Activated CD4-positive, alpha-beta T cell treated with anti-CD3 and anti-CD28 coated beads, Interleukin-2, amount 10 ng/mL, durations not matched to agents 24 days and 14 days (primary cell): ENCODE measurements around the gene PTPRA. TPM values are rescaled to one million over a fixed set of nuclear protein-coding genes. Genes with fewer than 3 reads are reported as not detected.
"Not testable (repeated sequence)": the region's sequence is repeated elsewhere in the genome, so short reads cannot be mapped to it uniquely, and the experiment has no call there.

Source experiments
- DNase-seq: peaks from one replicate; pipeline ENCODE4 v3.0.0; 2022
- H3K27ac Mint-ChIP-seq: one replicate; pipeline ENCODE4 v1.8.0; 2022; ENCODE audit warnings: mild to moderate bottlenecking, mixed read lengths
- H3K27me3 Mint-ChIP-seq: one replicate; pipeline ENCODE4 v1.8.0; 2022; ENCODE audit warnings: mixed read lengths
- H3K36me3 Mint-ChIP-seq: one replicate; pipeline ENCODE4 v1.8.0; 2022; ENCODE audit warnings: low read depth, mild to moderate bottlenecking, mixed read lengths
- H3K4me1 Mint-ChIP-seq: one replicate; pipeline ENCODE4 v1.8.0; 2021; ENCODE audit warnings: mixed read lengths
- H3K4me3 Mint-ChIP-seq: one replicate; pipeline ENCODE4 v1.8.0; 2022; ENCODE audit warnings: mild to moderate bottlenecking, moderate library complexity, mixed read lengths
- H3K9me3 Mint-ChIP-seq: one replicate; pipeline ENCODE4 v1.8.0; 2021; ENCODE audit warnings: mixed read lengths
- intact Hi-C: fragments of 100-400 bp; cut with micrococcal nuclease; formaldehyde crosslinking; loops from one replicate; pipeline ENCODE4 v1.15.1; 2023
- total RNA-seq: library from RNA; stranded (reverse); gene quantifications from 2 replicates; pipeline ENCODE4 v1.2.3, GENCODE V29; 2022

Gene PTPRA
- total RNA-seq, 1 donor from 2014 or later = 71.5 TPM

DNA sequence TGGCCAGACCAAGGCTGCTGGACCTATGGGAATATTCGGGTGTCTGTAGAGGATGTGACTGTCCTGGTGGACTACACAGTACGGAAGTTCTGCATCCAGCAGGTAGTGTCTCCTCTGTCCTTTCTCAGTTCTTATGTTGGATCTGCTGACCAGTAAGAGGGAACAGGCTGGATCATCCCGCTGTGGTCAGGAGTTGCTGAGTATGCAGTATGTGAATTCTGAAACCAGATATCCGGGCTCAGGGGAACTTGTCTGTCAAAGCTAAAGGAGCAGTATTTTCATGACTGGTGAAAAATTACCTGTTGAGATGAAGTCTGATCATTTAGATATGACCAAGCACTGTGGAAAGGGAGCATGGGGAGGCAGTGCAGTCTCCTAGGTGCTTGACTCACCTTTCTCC lies 148.0 kb downstream of the PTPRA start:
- H3K4me3 Mint-ChIP-seq = no peak overlapping the region
- H3K36me3 Mint-ChIP-seq = peaks cover 64% of the 10 kb centered on the region
- no peaks in the 10 kb centered on the region for H3K9me3 Mint-ChIP-seq
- peak overlapping the region; percentile 43 for H3K27ac Mint-ChIP-seq
- H3K27me3 Mint-ChIP-seq = no peaks in the 10 kb centered on the region
- DNase-seq = no peak
- intact Hi-C loops = no loop called here
- H3K4me1 Mint-ChIP-seq = peaks cover 5% of the 10 kb centered on the region

DNA sequence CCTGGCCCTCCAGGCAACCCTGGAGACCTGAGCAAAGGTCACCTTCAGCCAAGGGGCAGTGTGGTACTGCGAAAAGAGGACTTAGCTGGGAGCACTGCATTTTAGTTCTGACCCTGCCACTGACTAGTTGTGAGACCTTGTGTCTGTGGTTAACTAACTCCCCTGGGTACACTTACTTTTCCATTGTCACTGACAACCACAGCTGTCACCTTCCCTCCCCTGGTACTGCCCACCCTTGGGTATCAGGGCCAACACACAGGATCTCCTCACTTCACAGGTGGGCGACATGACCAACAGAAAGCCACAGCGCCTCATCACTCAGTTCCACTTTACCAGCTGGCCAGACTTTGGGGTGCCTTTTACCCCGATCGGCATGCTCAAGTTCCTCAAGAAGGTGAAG lies 148.5 kb downstream of the PTPRA start:
- Mint-ChIP-seq H3K9me3 (no peaks in the 10 kb centered on the region), H3K27me3 (no peaks in the 10 kb centered on the region), H3K36me3 (peaks cover 65% of the 10 kb centered on the region), H3K4me3 (no peak overlapping the region), H3K27ac (peak overlapping the region; percentile 43), H3K4me1 (peaks cover 3% of the 10 kb centered on the region)
- DNase-seq = no peak
- intact Hi-C loops = no loop called here

DNA sequence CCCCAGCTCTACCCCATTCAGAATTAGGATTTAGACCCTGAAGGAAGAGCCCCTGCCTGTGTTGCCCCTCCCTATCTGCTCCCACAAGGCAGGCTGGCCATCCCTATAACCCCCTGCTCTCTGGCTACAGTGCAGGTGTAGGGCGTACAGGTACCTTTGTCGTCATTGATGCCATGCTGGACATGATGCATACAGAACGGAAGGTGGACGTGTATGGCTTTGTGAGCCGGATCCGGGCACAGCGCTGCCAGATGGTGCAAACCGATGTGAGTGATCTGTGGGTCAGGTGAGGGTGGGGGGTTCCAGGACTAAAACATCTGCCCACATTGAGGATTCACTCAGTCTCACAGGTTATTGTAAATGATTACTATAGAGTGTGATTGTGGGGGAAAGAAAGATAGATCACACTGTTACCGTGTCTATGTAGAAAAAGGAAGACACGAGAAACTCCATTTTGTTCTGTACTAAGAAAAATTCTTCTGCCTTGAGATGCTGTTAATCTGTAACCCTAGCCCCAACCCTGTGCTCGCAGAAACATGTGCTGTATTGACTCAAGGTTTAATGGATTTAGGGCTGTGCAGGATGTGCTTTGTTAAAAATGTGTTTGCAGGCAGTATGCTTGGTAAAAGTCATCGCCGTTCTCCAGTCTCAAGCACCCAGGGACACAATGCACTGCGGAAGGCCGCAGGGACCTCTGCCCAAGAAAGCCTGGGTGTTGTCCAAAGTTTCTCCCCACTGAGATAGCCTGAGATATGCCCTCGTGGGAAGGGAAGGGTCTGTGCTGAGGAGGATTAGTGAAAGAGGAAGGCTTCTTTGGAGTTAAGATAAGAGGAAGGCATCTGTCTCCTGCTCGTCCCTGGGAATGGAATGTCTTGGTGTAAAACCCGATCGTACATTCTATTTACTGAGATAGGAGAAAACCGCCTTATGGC lies 149.5 kb downstream of the PTPRA start:
- H3K4me3 Mint-ChIP-seq, DNase-seq, H3K27me3 Mint-ChIP-seq, intact Hi-C loops, H3K4me1 Mint-ChIP-seq, H3K9me3 Mint-ChIP-seq: not testable (repeated sequence)
- Mint-ChIP-seq H3K36me3 (peaks cover 64% of the 10 kb centered on the region), H3K27ac (peak overlapping the region; percentile 5)

DNA sequence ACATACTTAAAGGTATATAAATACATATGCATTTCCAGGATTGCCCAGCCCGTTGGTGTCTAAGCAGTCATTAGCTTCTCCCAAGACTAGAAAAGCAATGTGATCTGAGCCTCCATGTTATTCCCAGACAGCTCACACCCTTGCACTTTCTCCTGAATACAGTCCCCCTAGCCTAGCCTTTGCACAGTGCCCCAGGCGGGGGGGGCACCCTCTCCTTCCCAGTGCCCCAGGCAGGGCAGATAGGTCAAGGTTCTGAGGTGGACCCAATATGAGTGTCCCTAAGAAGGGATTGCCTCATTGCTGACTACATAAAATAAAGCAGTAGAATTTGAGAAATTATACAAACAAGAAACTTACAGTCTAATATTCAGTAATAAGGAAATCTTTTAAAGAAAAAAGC lies 154.7 kb downstream of the PTPRA start:
- H3K4me1 Mint-ChIP-seq = peaks cover 6% of the 10 kb centered on the region
- no peak for DNase-seq
- peaks cover 52% of the 10 kb centered on the region for H3K36me3 Mint-ChIP-seq
- H3K9me3 Mint-ChIP-seq = no peaks in the 10 kb centered on the region
- H3K27me3 Mint-ChIP-seq = no peaks in the 10 kb centered on the region
- no peak overlapping the region for H3K27ac Mint-ChIP-seq
- intact Hi-C loops = no loop called here
- H3K4me3 Mint-ChIP-seq = no peak overlapping the region

- Mint-ChIP-seq H3K4me3 (no peak overlapping the region), H3K9me3 (no peaks in the 10 kb centered on the region), H3K27me3 (no peaks in the 10 kb centered on the region), H3K4me1 (peaks cover 6% of the 10 kb centered on the region), H3K27ac (no peak overlapping the region), H3K36me3 (peaks cover 42% of the 10 kb centered on the region)
- DNase-seq = no peak
- intact Hi-C loops = loop anchor here (1.0 kb wide), 2 partner anchors 17 to 47 kb away; no protein-coding TSS in a partner anchor
These were observed 158.4 kb downstream of the PTPRA start for GRCh38 chr20:3031524-3032147.

DNA sequence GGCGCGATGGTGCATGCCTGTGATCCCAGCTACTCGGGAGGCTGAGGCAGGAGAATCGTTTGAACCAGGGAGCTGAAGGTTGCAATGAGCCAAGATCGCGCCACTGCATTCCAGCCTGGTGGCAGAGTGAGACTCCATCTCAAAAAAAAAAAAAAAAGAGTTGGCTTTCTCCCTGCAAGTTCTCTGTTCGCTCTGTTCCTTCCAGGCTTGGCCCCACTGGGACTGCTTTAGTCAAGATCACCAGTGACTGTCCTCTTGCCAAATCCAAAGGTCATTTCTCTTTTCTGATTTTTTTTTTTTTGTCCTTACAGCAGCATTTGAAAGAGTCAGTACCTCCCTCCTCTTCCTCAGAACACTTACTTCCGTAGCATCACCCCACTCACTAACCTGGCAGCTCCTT lies 159.3 kb downstream of the PTPRA start:
- intact Hi-C loops = no loop called here
- no peaks in the 10 kb centered on the region for H3K9me3 Mint-ChIP-seq

DNA sequence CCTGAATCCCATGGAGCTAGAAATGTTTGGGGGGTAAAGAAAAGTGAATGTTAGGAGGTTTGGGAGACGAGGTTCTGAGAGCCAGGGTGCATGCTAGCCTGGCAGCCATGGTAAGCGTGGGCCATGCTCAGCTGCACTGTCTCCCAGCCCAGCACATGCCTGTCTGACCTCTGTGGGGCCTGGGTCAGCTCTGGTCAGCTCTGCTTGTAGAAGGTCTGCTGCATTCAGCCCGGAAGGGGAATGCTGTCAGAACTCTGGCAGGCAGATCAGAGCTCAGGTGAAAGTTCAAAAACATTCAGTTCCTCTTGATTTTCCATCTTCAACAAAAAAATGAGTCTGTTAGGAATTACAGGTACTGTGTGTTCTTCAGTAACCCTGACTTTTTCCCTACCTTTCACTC lies 164.4 kb downstream of the PTPRA start:
- no peak overlapping the region for H3K4me3 Mint-ChIP-seq
- intact Hi-C loops = no loop called here
- no peaks in the 10 kb centered on the region for H3K27me3 Mint-ChIP-seq
- H3K36me3 Mint-ChIP-seq = peaks cover 42% of the 10 kb centered on the region
- no peak for DNase-seq
- H3K9me3 Mint-ChIP-seq = no peaks in the 10 kb centered on the region
- no peak overlapping the region for H3K27ac Mint-ChIP-seq
- H3K4me1 Mint-ChIP-seq = peaks cover 9% of the 10 kb centered on the region

More for the DNA sequence above, 159.3 kb downstream of the PTPRA start:
- H3K36me3 Mint-ChIP-seq = peaks cover 37% of the 10 kb centered on the region
- DNase-seq = no peak
- no peaks in the 10 kb centered on the region for H3K27me3 Mint-ChIP-seq
- H3K27ac Mint-ChIP-seq = no peak overlapping the region
- peaks cover 6% of the 10 kb centered on the region for H3K4me1 Mint-ChIP-seq
- no peak overlapping the region for H3K4me3 Mint-ChIP-seq

- peak overlapping the region; percentile 64 for H3K27ac Mint-ChIP-seq
- peaks cover 42% of the 10 kb centered on the region for H3K36me3 Mint-ChIP-seq
- intact Hi-C loops = no loop called here
- H3K27me3 Mint-ChIP-seq = no peaks in the 10 kb centered on the region
- H3K4me1 Mint-ChIP-seq = peaks cover 9% of the 10 kb centered on the region
- no peaks in the 10 kb centered on the region for H3K9me3 Mint-ChIP-seq
- H3K4me3 Mint-ChIP-seq = no peak overlapping the region
- no peak for DNase-seq
These were observed 165.2 kb downstream of the PTPRA start for GRCh38 chr20:3038454-3038853.

DNA sequence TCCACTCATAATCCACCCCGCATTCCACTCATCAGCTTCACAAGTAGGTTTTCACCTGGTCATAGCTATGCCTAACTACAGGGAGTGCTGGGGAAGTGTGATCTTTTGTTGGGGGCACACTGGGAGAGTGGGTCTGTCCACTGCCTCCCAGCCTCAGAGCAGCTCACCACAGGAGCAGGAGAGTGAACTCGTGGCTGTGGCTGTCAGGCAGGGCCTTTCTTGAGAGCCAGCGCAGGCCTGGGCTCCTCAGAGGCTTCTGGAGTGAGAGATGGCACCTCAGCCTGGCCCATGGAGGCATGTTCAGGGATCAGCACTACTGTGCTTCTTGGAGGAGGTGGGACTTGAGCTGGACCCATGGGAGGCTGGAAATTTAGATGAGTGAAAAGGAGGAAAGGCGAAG lies 166.1 kb downstream of the PTPRA start:
- Mint-ChIP-seq H3K4me1 (peaks cover 9% of the 10 kb centered on the region), H3K4me3 (no peak overlapping the region), H3K27me3 (no peaks in the 10 kb centered on the region), H3K9me3 (no peaks in the 10 kb centered on the region), H3K27ac (peak overlapping the region; percentile 78), H3K36me3 (peaks cover 42% of the 10 kb centered on the region)
- DNase-seq = no peak
- intact Hi-C loops = no loop called here

GRCh38 chr20:3040086-3040485 lies 166.8 kb downstream of the PTPRA start:
- no peaks in the 10 kb centered on the region for H3K27me3 Mint-ChIP-seq
- peaks cover 37% of the 10 kb centered on the region for H3K36me3 Mint-ChIP-seq
- H3K27ac Mint-ChIP-seq = no peak overlapping the region
- DNase-seq = no peak
- peaks cover 12% of the 10 kb centered on the region for H3K4me1 Mint-ChIP-seq
- H3K9me3 Mint-ChIP-seq = no peaks in the 10 kb centered on the region
- no peak overlapping the region for H3K4me3 Mint-ChIP-seq
- intact Hi-C loops = no loop called here

DNA sequence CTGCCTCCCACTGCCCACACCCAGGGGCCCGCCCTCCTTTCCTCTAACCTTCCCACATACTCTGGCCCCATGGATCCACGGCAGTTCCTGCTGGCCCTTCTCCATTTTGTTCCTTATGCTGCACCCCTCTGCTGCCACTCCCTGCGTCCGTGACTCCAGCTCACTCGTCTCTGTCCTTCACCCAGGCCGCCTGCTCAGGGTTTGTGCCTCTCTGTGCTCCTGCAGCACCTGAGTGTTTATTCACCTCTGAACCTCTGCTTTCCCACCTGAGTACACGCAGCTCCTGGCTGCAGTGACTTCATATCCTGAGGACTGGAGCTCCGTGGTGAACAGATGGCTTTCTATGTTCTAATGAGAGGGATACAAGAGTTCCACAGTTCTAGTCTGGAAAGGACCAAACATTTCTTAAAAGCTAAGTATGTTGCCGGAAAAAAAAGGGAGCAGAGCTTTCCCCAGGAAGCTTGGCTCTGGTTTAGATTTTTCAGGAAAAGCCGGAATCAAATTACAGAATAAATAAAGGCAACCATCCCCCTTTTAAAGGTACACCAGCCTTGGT lies 168.7 kb downstream of the PTPRA start:
- intact Hi-C loops = no loop called here
- no peaks in the 10 kb centered on the region for H3K9me3 Mint-ChIP-seq
- no peaks in the 10 kb centered on the region for H3K27me3 Mint-ChIP-seq
- H3K36me3 Mint-ChIP-seq = peaks cover 35% of the 10 kb centered on the region
- H3K4me3 Mint-ChIP-seq = no peak overlapping the region
- DNase-seq = no peak
- H3K27ac Mint-ChIP-seq = peak overlapping the region; percentile 1
- H3K4me1 Mint-ChIP-seq = peaks cover 21% of the 10 kb centered on the region

GRCh38 chr20:3042625-3043024 lies 169.3 kb downstream of the PTPRA start:
- Mint-ChIP-seq H3K27me3 (no peaks in the 10 kb centered on the region), H3K9me3 (no peaks in the 10 kb centered on the region), H3K27ac (no peak overlapping the region), H3K4me1 (peaks cover 22% of the 10 kb centered on the region), H3K4me3 (no peak overlapping the region), H3K36me3 (peaks cover 36% of the 10 kb centered on the region)
- DNase-seq = no peak
- intact Hi-C loops = no loop called here

DNA sequence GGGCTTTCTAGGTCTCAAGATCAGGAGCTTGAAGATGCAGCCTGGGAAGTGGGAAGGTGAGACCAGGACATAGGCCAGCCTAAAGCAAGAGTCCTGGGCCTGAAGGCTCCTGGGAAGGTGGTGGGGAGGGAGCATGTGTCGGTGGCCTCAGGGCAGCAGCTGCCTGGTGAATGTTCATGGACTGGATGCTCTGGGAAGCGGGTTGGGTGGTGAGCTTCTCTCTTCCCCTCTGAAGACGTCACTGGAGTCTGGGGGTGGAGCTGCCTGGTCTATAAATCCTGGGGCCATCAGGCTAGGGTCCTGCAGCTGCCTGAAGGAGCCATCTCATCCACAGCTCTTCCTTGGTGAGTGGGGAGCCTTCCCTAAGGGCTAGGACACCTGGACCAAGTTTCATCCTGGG lies 170.0 kb downstream of the PTPRA start, which contains the start of gene GNRH2:
GNRH2 (plus strand) TSS at position 301 of the 400 bp plus-strand sequence. CDS start 793 bp downstream, outside the sequence.
- peaks cover 41% of the 10 kb centered on the region for H3K36me3 Mint-ChIP-seq
- intact Hi-C loops = no loop called here
- no peak for DNase-seq
- no peak within 1 kb of the TSS for H3K27ac Mint-ChIP-seq
- no peak within 1 kb of the TSS for H3K4me3 Mint-ChIP-seq
- no peaks in the 10 kb centered on the region for H3K27me3 Mint-ChIP-seq
- H3K9me3 Mint-ChIP-seq = no peaks in the 10 kb centered on the region
- peaks cover 24% of the 10 kb centered on the region for H3K4me1 Mint-ChIP-seq
